Neuronal stem cell (in vitro differentiated cells): ENCODE measurements around the gene ATP1B3.

Source experiments
- DNase-seq: peaks from one replicate; pipeline ENCODE4 v3.0.0-alpha.2; 2013; ENCODE audit warnings: low spot score
- H2AFZ ChIP-seq: one replicate; pipeline ENCODE4 v1.6.1; 2013; ENCODE audit warnings: mild to moderate bottlenecking, low read length, inconsistent platforms
- H2AK5ac ChIP-seq: 2 replicates; pipeline ENCODE4 v1.6.1; 2013; ENCODE audit warnings: low read depth, mild to moderate bottlenecking, inconsistent platforms, low read length, moderate library complexity, mixed read lengths
- H2BK120ac ChIP-seq: 2 replicates; pipeline ENCODE4 v1.6.1; 2013; ENCODE audit warnings: low read depth, mild to moderate bottlenecking, inconsistent platforms, low read length, moderate library complexity, mixed read lengths
- H2BK12ac ChIP-seq: one replicate; pipeline ENCODE4 v1.6.1; 2013; ENCODE audit warnings: low read length, inconsistent platforms
- H2BK15ac ChIP-seq: 2 replicates; pipeline ENCODE4 v1.6.1; 2013; ENCODE audit warnings: mild to moderate bottlenecking, low read length, inconsistent platforms, mixed read lengths
- H2BK5ac ChIP-seq: one replicate; pipeline ENCODE4 v1.6.1; 2013; ENCODE audit warnings: inconsistent platforms, mild to moderate bottlenecking, low read length, moderate library complexity
- H3K14ac ChIP-seq: one replicate; pipeline ENCODE4 v1.6.1; 2013; ENCODE audit warnings: low read length, inconsistent platforms
- H3K18ac ChIP-seq: 2 replicates; pipeline ENCODE4 v1.6.1; 2013; ENCODE audit warnings: low read length, inconsistent platforms
- H3K23ac ChIP-seq: 2 replicates; pipeline ENCODE4 v1.6.1; 2013; ENCODE audit warnings: low read depth, mild to moderate bottlenecking, mixed read lengths, low read length, inconsistent platforms; ENCODE audit not compliant: poor library complexity
- H3K27ac ChIP-seq: replicated peaks from 3 replicates; pipeline ENCODE4 v1.5.1; 2013; ENCODE audit warnings: low read length, inconsistent platforms
- H3K27me3 ChIP-seq, 3 experiments: 2 replicates each; pipeline ENCODE4 v1.6.1; 2013; ENCODE audit warnings: low read length in 3 of 3, mild to moderate bottlenecking in 2 of 3, inconsistent platforms in 1 of 3, low read depth in 1 of 3, mixed read lengths in 1 of 3, moderate library complexity in 1 of 3; ENCODE audit not compliant: control insufficient read depth in 3 of 3, insufficient read depth in 3 of 3
- H3K36me3 ChIP-seq, 2 donors: replicated peaks in 1 of 2; 2 replicates each; pipeline ENCODE4 v1.6.1; 2013; ENCODE audit warnings: low read length in 2 of 2; ENCODE audit not compliant: control insufficient read depth in 2 of 2, insufficient read depth in 2 of 2
- H3K4ac ChIP-seq: 2 replicates; pipeline ENCODE4 v1.6.1; 2013; ENCODE audit warnings: inconsistent platforms, mild to moderate bottlenecking, low read length, moderate library complexity
- H3K4me1 ChIP-seq, 2 donors: 1 replicate in 1 of 2; 2 replicates in 1 of 2; pipeline ENCODE4 v1.6.1; 2013; ENCODE audit warnings: low read length in 2 of 2, low read depth in 1 of 2; ENCODE audit not compliant: control insufficient read depth in 2 of 2, insufficient read depth in 1 of 2
- H3K4me2 ChIP-seq: one replicate; pipeline ENCODE4 v1.6.1; 2013; ENCODE audit warnings: mild to moderate bottlenecking, low read length, inconsistent platforms; ENCODE audit not compliant: insufficient read depth, poor library complexity, severe bottlenecking
- H3K4me3 ChIP-seq, 2 donors: 2 replicates each; pipeline ENCODE4 v1.5.1; 2013; ENCODE audit warnings: low read length in 2 of 2, mild to moderate bottlenecking in 2 of 2, inconsistent platforms in 1 of 2, moderate library complexity in 1 of 2
- H3K79me1 ChIP-seq: one replicate; pipeline ENCODE4 v1.6.1; 2013; ENCODE audit warnings: low read depth, mild to moderate bottlenecking, inconsistent platforms, low read length, moderate library complexity
- H3K9ac ChIP-seq: one replicate; pipeline ENCODE4 v1.6.1; 2013; ENCODE audit warnings: mild to moderate bottlenecking, low read depth, low read length, inconsistent platforms; ENCODE audit not compliant: poor library complexity
- H3K9me3 ChIP-seq, 2 donors: replicated peaks in 1 of 2; 2 replicates each; pipeline versions ENCODE3 to v1.6.1; 2013; ENCODE audit warnings: low read length in 2 of 2, mild to moderate bottlenecking in 2 of 2, inconsistent platforms in 1 of 2, low read depth in 1 of 2, mixed read lengths in 1 of 2, moderate library complexity in 1 of 2; ENCODE audit not compliant: control insufficient read depth in 2 of 2, insufficient read depth in 1 of 2
- H4K8ac ChIP-seq: one replicate; pipeline ENCODE4 v1.6.1; 2013; ENCODE audit warnings: low read depth, mild to moderate bottlenecking, inconsistent platforms, low read length, moderate library complexity
- H4K91ac ChIP-seq: one replicate; pipeline ENCODE4 v1.6.1; 2013; ENCODE audit warnings: low read length, low read depth, mild to moderate bottlenecking, inconsistent platforms; ENCODE audit not compliant: poor library complexity
- WGBS, 2 donors: extraction: QIAGEN DNeasy Blood & Tissue Kit; methylation state at CpG; one replicate each; pipeline ENCODE4 v1.1.7; 2013; ENCODE audit warnings: missing lambda C conversion rate in 2 of 2, mixed read lengths in 1 of 2; ENCODE audit not compliant: insufficient read length in 2 of 2, insufficient replicate concordance in 1 of 2; ENCODE audit errors: extremely low coverage in 2 of 2; 5-methylcytosine and 5-hydroxymethylcytosine counted together

The ATP1B3 gene

GRCh38 chr3:141860086-141860669 is 16.3 kb upstream of the ATP1B3 start:
- Histone ChIP-seq H4K8ac (no peak overlapping the region), H3K23ac (no peak overlapping the region), H2AFZ (no peak overlapping the region), H3K27me3 (peaks cover 0 to 6% (median 0%) of the 10 kb centered on the region in 3 experiments), H3K4me1 (peaks cover 0 to 2% of the 10 kb centered on the region in 2 donors), H3K18ac (no peak overlapping the region), H3K36me3 (no peaks in the 10 kb centered on the region), H3K9me3 (no peaks in the 10 kb centered on the region), H2BK15ac (no peak overlapping the region), H4K91ac (no peak overlapping the region), H3K14ac (no peak overlapping the region), H3K4me3 (no peak overlapping the region), H3K27ac (no peak overlapping the region), H2BK120ac (no peak overlapping the region), H3K9ac (no peak overlapping the region), H3K79me1 (no peaks in the 10 kb centered on the region), H2BK5ac (no peak overlapping the region), H3K4me2 (no peak overlapping the region), H2BK12ac (no peak overlapping the region), H2AK5ac (no peak overlapping the region), H3K4ac (no peak overlapping the region)
- DNase-seq = no peak
- WGBS, 2 donors = no CpG with 5 or more reads among the region's 2 CpGs

DNA sequence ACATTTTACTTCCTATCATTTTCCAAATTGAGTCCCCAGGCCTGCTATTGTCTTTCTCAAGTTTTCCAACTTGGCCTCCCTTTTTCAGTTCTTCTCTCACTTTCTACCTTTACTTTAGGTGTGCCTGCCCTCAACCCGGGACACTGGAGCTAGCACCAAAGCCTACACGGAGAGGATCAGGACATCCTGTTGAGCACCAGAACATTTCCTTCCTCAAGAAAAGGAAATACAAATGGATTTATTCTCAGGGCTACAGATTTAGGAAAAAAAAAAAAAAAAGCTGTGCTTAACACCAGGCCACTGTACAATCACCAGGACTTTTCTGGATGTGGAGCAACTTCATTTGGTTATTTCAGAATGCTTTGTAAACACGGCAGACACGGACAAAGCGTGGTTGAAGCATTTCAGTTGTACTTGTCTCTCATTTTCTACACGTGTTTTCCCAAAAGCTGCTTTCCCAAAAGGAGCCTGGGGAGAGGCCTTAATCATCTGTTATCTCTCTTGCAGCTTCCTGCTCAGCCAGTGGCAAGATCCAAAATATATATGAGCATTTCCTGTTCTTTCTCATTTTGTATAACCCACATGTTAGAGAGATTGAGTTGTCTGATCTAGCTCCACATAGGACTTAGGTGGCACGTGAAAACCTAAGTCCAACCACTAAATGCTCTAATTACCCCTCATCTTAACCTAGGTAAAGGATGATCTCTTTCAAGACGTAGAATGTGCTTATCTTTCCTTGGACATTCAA is 15.5 kb upstream of the ATP1B3 start:
- no peak for DNase-seq
- no peak overlapping the region for H2BK5ac ChIP-seq
- no peak overlapping the region for H2AK5ac ChIP-seq
- no peak overlapping the region for H4K91ac ChIP-seq
- no peak overlapping the region for H2AFZ ChIP-seq
- H3K4me2 ChIP-seq = no peak overlapping the region
- H3K36me3 ChIP-seq = no peaks in the 10 kb centered on the region
- no peaks in the 10 kb centered on the region for H3K79me1 ChIP-seq
- H2BK120ac ChIP-seq = no peak overlapping the region
- peaks cover 0 to 2% of the 10 kb centered on the region in 2 donors for H3K4me1 ChIP-seq
- H3K9ac ChIP-seq = no peak overlapping the region
- H2BK12ac ChIP-seq = no peak overlapping the region
- H4K8ac ChIP-seq = no peak overlapping the region
- no peaks in the 10 kb centered on the region for H3K9me3 ChIP-seq
- no peak overlapping the region for H2BK15ac ChIP-seq
- no peak overlapping the region for H3K4ac ChIP-seq
- H3K14ac ChIP-seq = no peak overlapping the region
- H3K23ac ChIP-seq = no peak overlapping the region
- no peak overlapping the region for H3K18ac ChIP-seq
- H3K4me3 ChIP-seq = no peak overlapping the region
- H3K27me3 ChIP-seq = peaks cover 0 to 6% (median 0%) of the 10 kb centered on the region in 3 experiments
- no peak overlapping the region for H3K27ac ChIP-seq
- no CpG with 5 or more reads among the region's 8 CpGs for WGBS, 2 donors

DNA sequence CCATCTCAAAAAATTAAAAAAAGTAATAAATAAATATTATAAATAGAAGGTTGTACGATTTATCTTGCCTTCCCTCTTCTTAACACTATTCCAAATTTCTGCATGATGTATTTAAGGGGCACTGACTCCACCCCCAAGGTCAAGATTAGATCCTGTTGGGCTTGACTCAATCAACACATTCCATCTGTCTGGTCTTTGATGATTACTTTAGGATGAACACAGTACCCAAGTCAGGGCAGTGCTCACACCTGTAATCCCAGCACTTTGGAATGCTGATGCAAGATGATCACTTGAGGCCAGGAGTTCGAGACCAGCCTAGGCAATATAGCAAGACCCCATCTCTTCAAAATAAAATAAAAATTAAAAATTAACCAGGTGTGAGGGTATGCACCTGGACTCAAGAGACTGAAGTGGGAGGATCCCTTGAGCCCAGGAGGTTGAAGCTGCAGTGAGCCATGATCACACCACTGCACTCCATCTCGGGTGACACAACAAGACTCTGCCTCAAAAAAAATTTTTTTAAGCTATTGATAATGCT is 14.1 kb upstream of the ATP1B3 start:
- H3K9me3 ChIP-seq = no peaks in the 10 kb centered on the region
- no peak overlapping the region for H3K18ac ChIP-seq
- no CpG with 5 or more reads among the region's 3 CpGs for WGBS, 2 donors
- H3K4ac ChIP-seq = no peak overlapping the region
- no peak overlapping the region for H3K9ac ChIP-seq
- no peaks in the 10 kb centered on the region for H3K79me1 ChIP-seq
- H2AK5ac ChIP-seq = no peak overlapping the region
- H2BK12ac ChIP-seq = no peak overlapping the region
- H2AFZ ChIP-seq = no peak overlapping the region
- H3K27me3 ChIP-seq = peaks cover 0 to 6% (median 0%) of the 10 kb centered on the region in 3 experiments
- H4K8ac ChIP-seq = no peak overlapping the region
- no peak for DNase-seq
- no peak overlapping the region for H2BK120ac ChIP-seq
- H3K14ac ChIP-seq = no peak overlapping the region
- no peaks in the 10 kb centered on the region for H3K36me3 ChIP-seq
- H3K4me2 ChIP-seq = no peak overlapping the region
- no peak overlapping the region for H2BK15ac ChIP-seq
- H3K4me1 ChIP-seq = peaks cover 0 to 2% of the 10 kb centered on the region in 2 donors
- no peak overlapping the region for H3K4me3 ChIP-seq
- H3K27ac ChIP-seq = no peak overlapping the region
- H4K91ac ChIP-seq = no peak overlapping the region
- H3K23ac ChIP-seq = no peak overlapping the region
- no peak overlapping the region for H2BK5ac ChIP-seq

DNA sequence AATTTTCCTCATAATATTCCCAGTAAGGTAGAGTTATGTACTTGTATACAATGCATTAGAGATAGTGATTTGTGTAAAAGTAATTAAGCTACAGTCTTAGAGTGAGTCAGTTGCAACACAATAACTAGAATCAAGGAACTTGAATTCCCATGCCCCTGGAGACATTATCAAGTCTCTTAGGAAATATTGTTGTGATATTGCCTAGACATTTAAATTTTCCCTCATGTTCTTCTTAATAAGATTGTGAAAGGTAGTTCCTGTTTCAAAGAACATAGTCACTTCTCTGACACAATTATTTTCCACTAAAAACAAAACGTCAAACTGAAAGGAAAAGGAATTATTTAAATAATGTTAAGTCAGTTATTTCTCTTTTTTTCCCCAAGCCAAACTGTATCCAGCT is 13.0 kb upstream of the ATP1B3 start:
- Histone ChIP-seq H2AK5ac (no peak overlapping the region), H3K18ac (no peak overlapping the region), H3K4me3 (no peak overlapping the region), H3K27me3 (peaks cover 0 to 6% (median 0%) of the 10 kb centered on the region in 3 experiments), H3K9ac (no peak overlapping the region), H3K4me2 (no peak overlapping the region), H2BK12ac (no peak overlapping the region), H4K91ac (no peak overlapping the region), H2BK120ac (no peak overlapping the region), H3K79me1 (no peaks in the 10 kb centered on the region), H3K27ac (no peak overlapping the region), H3K23ac (no peak overlapping the region), H4K8ac (no peak overlapping the region), H3K9me3 (no peaks in the 10 kb centered on the region), H2BK5ac (no peak overlapping the region), H2BK15ac (no peak overlapping the region), H3K4ac (no peak overlapping the region), H2AFZ (no peak overlapping the region), H3K36me3 (no peaks in the 10 kb centered on the region), H3K14ac (no peak overlapping the region), H3K4me1 (peaks cover 0 to 2% of the 10 kb centered on the region in 2 donors)
- WGBS, 2 donors = no CpG with 5 or more reads among the region's 1 CpG
- DNase-seq = no peak
